Activated CD4-positive, alpha-beta T cell treated with anti-CD3 and anti-CD28 coated beads, Interleukin-2, amount 10 ng/mL, durations not matched to agents 7 days and 5 days (primary cell): Measurements from ENCODE around the gene PLIN3. TPM values are rescaled to one million over a fixed set of nuclear protein-coding genes. Genes with fewer than 3 reads are reported as not detected.
"Not testable (repeated sequence)": the region's sequence is repeated elsewhere in the genome, so short reads cannot be mapped to it uniquely, and the experiment has no call there.

Source experiments
- CTCF ChIA-PET: fragments of 350-600 bp; sonication (Branson Sonifier 250); formaldehyde crosslinking; loops from one replicate; lab custom pipeline; 2021; ENCODE audit warnings: antibody characterized with exemption; lab: Charles Lee
- POLR2A ChIA-PET: fragments of 350-600 bp; sonication (Branson Sonifier 250); formaldehyde crosslinking; loops from one replicate; lab custom pipeline; 2021; ENCODE audit warnings: antibody characterized with exemption; lab: Charles Lee
- DNase-seq: peaks from one replicate; pipeline ENCODE4 v3.0.0-alpha.2; 2020
- H3K27ac Mint-ChIP-seq: one replicate; pipeline ENCODE4 v1.8.0; 2021; ENCODE audit warnings: mild to moderate bottlenecking, moderate library complexity, mixed read lengths
- H3K27me3 Mint-ChIP-seq: one replicate; pipeline ENCODE4 v1.8.0; 2021; ENCODE audit warnings: mixed read lengths
- H3K36me3 Mint-ChIP-seq: one replicate; pipeline ENCODE4 v1.8.0; 2021; ENCODE audit warnings: low read depth, mixed read lengths
- H3K4me1 Mint-ChIP-seq: one replicate; pipeline ENCODE4 v1.8.0; 2021; ENCODE audit warnings: mixed read lengths
- H3K4me3 Mint-ChIP-seq: one replicate; pipeline ENCODE4 v1.8.0; 2021; ENCODE audit warnings: mild to moderate bottlenecking, moderate library complexity, mixed read lengths
- H3K9me3 Mint-ChIP-seq: one replicate; pipeline ENCODE4 v1.8.0; 2021; ENCODE audit warnings: mixed read lengths
- total RNA-seq, 2 experiments: library from RNA; stranded (reverse); gene quantifications; one replicate each; pipeline ENCODE4 v1.2.3, GENCODE V29; 2021

The PLIN3 gene
- total RNA-seq, 2 experiments from 2014 or later: 24.1 to 28.1 TPM

DNA sequence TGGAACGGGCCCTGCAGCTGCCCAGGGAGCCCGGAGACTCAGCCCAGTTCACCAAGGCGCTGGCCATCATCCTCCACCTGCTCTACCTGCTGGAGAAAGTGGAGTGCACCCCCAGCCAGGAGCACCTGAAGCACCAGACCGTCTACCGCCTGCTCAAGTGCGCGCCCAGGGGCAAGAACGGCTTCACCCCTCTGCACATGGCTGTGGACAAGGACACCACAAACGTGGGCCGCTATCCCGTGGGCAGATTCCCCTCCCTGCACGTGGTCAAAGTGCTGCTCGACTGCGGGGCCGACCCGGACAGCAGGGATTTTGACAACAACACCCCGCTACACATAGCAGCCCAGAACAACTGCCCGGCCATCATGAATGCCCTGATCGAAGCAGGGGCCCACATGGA, 74.2 kb downstream of the PLIN3 start:
- H3K27me3 Mint-ChIP-seq, DNase-seq, POLR2A ChIA-PET, H3K9me3 Mint-ChIP-seq: not testable (repeated sequence)
- peak overlapping the region; percentile 74 for H3K27ac Mint-ChIP-seq
- H3K36me3 Mint-ChIP-seq: peaks cover 37% of the 10 kb centered on the region
- CTCF ChIA-PET: interaction anchor here (3.3 kb wide), 1 partner anchor 16 kb away, joined by 46 read pairs; no protein-coding TSS in a partner anchor
- H3K4me3 Mint-ChIP-seq: peak overlapping the region; percentile 76
- peaks cover 37% of the 10 kb centered on the region for H3K4me1 Mint-ChIP-seq

DNA sequence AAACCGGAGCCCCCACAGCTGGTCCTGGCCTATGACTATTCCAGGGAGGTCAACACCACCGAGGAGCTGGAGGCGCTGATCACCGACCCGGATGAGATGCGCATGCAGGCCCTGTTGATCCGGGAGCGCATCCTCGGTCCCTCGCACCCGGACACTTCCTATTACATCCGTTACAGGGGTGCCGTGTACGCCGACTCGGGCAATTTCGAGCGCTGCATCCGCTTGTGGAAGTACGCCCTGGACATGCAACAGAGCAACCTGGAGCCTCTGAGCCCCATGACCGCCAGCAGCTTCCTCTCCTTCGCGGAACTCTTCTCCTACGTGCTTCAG, 74.6 kb downstream of the PLIN3 start:
- CTCF ChIA-PET: interaction anchor here (0.6 to 3.3 kb wide), 2 partner anchors 12 to 17 kb away, joined by 3 to 46 read pairs; no protein-coding TSS in a partner anchor
- DNase-seq, POLR2A ChIA-PET, H3K9me3 Mint-ChIP-seq, H3K27me3 Mint-ChIP-seq: not testable (repeated sequence)
- peak overlapping the region; percentile 36 for H3K27ac Mint-ChIP-seq
- H3K4me1 Mint-ChIP-seq: peaks cover 37% of the 10 kb centered on the region
- H3K36me3 Mint-ChIP-seq: peaks cover 37% of the 10 kb centered on the region
- H3K4me3 Mint-ChIP-seq: peak overlapping the region; percentile 76

DNA sequence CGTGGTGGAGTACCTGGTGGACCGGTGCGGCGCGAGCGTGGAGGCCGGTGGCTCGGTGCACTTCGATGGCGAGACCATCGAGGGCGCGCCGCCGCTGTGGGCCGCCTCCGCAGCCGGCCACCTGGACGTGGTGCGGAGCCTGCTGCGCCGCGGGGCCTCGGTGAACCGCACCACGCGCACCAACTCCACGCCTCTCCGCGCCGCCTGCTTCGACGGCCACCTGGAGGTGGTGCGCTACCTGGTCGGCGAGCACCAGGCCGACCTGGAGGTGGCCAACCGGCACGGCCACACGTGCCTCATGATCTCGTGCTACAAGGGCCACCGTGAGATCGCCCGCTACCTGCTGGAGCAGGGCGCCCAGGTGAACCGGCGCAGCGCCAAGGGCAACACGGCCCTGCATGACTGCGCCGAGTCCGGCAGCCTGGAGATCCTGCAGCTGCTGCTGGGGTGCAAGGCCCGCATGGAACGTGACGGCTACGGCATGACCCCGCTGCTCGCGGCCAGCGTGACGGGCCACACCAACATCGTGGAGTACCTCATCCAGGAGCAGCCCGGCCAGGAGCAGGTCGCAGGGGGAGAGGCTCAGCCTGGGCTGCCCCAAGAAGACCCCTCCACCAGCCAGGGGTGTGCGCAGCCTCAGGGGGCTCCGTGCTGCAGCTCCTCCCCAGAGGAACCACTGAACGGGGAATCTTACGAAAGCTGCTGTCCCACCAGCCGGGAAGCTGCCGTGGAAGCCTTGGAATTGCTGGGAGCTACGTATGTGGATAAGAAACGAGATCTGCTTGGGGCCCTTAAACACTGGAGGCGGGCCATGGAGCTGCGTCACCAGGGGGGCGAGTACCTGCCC, 75.2 kb downstream of the PLIN3 start:
- peak overlapping the region; percentile 76 for H3K4me3 Mint-ChIP-seq
- H3K4me1 Mint-ChIP-seq: peaks cover 37% of the 10 kb centered on the region
- DNase-seq, POLR2A ChIA-PET, H3K27me3 Mint-ChIP-seq, H3K9me3 Mint-ChIP-seq: not testable (repeated sequence)
- H3K27ac Mint-ChIP-seq: peak overlapping the region; percentile 87
- H3K36me3 Mint-ChIP-seq: peaks cover 36% of the 10 kb centered on the region
- CTCF ChIA-PET: interaction anchor here (0.6 to 3.3 kb wide), 17 partner anchors 9 to 233 kb away, joined by 3 to 105 read pairs (median 7); partner anchors contain the start of genes DPP9, PLIN3 and TICAM1

DNA sequence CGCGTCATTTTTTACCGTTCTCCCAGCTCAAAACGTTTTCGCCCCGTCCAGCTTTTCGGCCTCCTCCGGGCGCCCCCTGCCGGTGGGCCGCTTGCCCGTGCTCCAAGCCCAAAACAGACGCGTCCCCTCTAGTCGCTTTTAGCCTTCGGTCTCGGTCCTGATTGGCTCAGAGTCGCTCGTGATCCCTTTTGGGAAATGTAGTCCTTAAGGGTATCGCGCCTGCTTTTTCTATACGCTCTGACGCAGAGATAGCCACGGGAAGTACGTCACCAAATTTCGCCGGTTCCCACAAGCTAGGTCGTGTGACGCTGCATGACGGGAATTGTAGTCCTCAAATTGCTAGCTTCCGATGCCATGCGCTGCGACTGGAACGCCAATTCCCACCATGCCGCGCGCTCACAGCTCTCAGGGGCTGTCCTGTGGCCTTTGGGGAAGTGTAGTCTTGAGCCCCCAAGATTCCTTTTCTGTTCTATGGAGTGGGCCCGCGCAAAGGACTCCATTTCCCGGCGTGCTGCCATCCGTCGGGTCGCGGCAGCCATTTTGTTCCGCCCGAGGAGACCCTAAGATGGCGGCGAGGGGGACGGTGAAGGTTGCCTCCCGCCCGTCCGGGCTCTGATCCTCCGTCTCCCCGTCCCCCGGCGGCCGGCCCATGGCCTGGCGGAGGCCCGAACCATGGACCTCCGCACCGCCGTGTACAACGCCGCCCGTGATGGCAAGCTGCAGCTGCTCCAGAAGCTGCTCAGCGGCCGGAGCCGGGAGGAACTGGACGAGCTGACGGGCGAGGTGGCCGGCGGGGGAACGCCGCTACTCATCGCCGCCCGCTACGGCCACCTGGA, 76.1 kb downstream of the PLIN3 start, which contains the start of gene FEM1A:
TSS of gene FEM1A (plus strand) at position 552 of the 836 bp plus-strand sequence. CDS start at position 673, 121 bp downstream.
- Mint-ChIP-seq H3K9me3 (no peaks in the 10 kb centered on the region), H3K4me1 (peaks cover 33% of the 10 kb centered on the region), H3K4me3 (peak within 1 kb of the TSS; percentile 76), H3K27ac (peak within 1 kb of the TSS; percentile 87), H3K36me3 (peaks cover 30% of the 10 kb centered on the region), H3K27me3 (no peaks in the 10 kb centered on the region)
- DNase-seq: peak; percentile 99
- ChIA-PET POLR2A (interaction anchor here (0.5 to 1.2 kb wide), 4 partner anchors 46 to 177 kb away, joined by 3 to 4 read pairs (median 3); partner anchors contain the start of gene KDM4B), CTCF (interaction anchor here (0.6 to 3.3 kb wide), 47 partner anchors 9 to 1030 kb away, joined by 3 to 105 read pairs (median 4); partner anchors contain the start of genes APBA3, CHAF1A, DPP9 and KDM4B)

Other genes with a start within 250 kb of the PLIN3 start
- 10 to 100 TPM; 19.6 to 21.9 TPM for gene TNFAIP8L1, start 228.2 kb downstream of the PLIN3 start, total RNA-seq
- 10 to 100 TPM; 36.2 to 45.3 TPM for gene MYDGF, start 197.3 kb downstream of the PLIN3 start, total RNA-seq
- 10 to 100 TPM; 70.5 to 79.3 TPM for gene DPP9, start 143.8 kb downstream of the PLIN3 start, total RNA-seq
- gene FEM1A, start 75.9 kb downstream of the PLIN3 start, total RNA-seq: 10 to 100 TPM; 11.9 TPM
- gene TICAM1, start 36.0 kb downstream of the PLIN3 start, total RNA-seq: 10 to 100 TPM; 18.6 to 19.2 TPM
- gene ARRDC5, start 35.2 kb upstream of the PLIN3 start, total RNA-seq: 1 to 10 TPM; 1.5 to 1.8 TPM
- gene UHRF1, start 41.8 kb upstream of the PLIN3 start, total RNA-seq: 100 to 1,000 TPM; 130 to 141 TPM
- 10 to 100 TPM; 37.1 to 40.2 TPM for gene KDM4B, start 101.4 kb upstream of the PLIN3 start, total RNA-seq